NCI-H187 (cell line): ENCODE measurements around the gene PTPN14.

Experiments used
- DNase-seq, 2 experiments: peaks; one replicate each; lab custom pipeline; 2025; lab: John Stamatoyannopoulos, UW

Gene PTPN14

GRCh38 chr1:214310777-214311690 lies 240.4 kb downstream of the PTPN14 start:
- no peak for DNase-seq

DNA sequence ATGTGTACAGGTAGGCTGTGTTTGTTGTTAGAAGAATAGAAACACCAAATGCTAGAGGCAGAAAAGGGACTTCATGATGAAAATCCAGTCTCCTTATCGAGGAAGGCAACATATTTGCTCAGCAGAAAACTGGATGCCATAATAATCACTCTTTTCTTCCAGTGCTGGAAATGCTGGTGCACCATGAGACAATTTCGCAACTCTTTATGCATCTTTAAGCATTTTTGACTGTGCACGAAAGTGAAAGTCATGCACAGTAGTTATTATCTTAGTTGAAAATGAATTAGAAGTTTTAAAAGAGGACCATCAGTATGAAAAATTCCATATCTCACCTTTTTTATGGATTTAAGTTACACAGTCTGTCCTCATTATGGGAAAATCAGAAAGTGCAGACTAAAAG lies 241.4 kb downstream of the PTPN14 start:
- DNase-seq, result no peak

GRCh38 chr1:214306269-214306668 lies 245.1 kb downstream of the PTPN14 start:
- no peak for DNase-seq

- no peak for DNase-seq
Measured at GRCh38 chr1:214305164-214305751, 246.1 kb downstream of the PTPN14 start.

DNA sequence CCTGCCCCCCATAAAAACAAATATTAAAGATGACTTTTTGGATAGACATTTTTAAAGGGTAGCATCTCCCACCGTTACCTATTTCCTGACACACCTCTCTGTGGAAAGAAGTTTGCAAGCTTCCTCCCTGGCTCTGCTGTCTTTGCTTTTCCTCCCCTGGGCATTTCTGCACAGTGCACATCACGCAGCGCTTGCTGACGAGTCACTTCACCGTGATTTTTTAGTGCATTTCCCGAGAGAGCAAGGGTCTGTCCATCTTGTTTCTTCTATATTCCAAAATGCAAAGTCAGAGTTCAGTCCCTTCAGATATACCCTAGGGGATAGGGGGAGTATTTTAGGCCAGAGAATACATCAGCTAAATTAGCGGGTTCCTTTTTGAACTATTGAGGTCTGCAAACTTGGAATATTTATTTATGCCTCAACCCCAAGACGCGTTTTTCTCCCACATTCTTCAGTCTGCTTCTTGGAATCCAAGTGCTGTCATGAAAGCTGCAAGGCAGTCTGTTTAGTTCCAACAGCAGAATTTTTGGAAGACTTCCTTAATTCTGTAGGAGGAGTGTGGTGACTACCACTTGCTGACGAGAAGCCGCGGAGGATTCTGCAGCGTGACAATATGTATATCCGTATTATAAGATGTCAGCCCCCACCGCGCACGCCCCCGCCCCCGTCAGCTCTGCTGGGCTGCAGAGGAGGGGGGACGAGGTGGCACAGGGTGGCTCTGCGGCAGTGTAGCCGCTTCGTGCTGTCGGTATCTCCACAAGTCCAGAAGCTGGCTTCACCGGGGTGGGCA lies 248.1 kb downstream of the PTPN14 start:
- DNase-seq, result no peak

- no peak for DNase-seq
Measured at GRCh38 chr1:214301526-214301925, 249.9 kb downstream of the PTPN14 start.

GRCh38 chr1:214300149-214300780 lies 251.1 kb downstream of the PTPN14 start:
- no peak for DNase-seq
